A673 (cell line): ENCODE data around the gene CCDC80.

Source experiments
- EZH2 ChIP-seq: fragments of 200-600 bp; sonication (generic); IDR thresholded peaks from 2 replicates; pipeline ENCODE4 v1.6.1; 2017; ENCODE audit warnings: borderline replicate concordance, low read depth, mild to moderate bottlenecking, mixed read lengths, antibody characterized with exemption, low read length; ENCODE audit not compliant: poor library complexity, severe bottlenecking
- TF ChIP-seq, protein P1 (sequence below): fragments of 300-800, 200-600 bp; sonication (generic); conservative IDR thresholded peaks from 2 replicates; pipeline ENCODE4 v1.5.1; 2017; ENCODE audit warnings: low read depth, mild to moderate bottlenecking, antibody characterized with exemption, low read length, moderate library complexity, mixed read lengths

DNA sequence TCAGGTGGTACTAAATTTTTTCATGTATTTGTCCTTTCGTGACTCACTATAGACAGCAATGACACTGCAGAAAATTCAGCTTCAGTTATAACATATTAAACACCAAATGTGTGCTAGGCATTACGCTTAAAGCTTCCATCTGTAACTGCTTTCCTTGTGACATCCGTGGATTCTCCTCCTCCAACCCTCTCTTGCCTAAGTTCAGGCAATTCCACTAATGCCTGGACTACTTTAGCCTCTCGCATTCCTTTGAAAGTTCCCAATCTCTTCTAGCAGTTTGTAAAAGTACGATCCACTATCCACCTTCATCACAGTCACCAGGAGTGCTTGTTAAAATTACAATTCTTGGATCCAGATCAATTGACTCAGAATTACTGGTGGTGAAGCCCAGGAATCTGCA is 17.7 kb downstream of the CCDC80 start:
- TF ChIP-seq, protein P1, sequence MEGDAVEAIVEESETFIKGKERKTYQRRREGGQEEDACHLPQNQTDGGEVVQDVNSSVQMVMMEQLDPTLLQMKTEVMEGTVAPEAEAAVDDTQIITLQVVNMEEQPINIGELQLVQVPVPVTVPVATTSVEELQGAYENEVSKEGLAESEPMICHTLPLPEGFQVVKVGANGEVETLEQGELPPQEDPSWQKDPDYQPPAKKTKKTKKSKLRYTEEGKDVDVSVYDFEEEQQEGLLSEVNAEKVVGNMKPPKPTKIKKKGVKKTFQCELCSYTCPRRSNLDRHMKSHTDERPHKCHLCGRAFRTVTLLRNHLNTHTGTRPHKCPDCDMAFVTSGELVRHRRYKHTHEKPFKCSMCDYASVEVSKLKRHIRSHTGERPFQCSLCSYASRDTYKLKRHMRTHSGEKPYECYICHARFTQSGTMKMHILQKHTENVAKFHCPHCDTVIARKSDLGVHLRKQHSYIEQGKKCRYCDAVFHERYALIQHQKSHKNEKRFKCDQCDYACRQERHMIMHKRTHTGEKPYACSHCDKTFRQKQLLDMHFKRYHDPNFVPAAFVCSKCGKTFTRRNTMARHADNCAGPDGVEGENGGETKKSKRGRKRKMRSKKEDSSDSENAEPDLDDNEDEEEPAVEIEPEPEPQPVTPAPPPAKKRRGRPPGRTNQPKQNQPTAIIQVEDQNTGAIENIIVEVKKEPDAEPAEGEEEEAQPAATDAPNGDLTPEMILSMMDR = no peak
- TF ChIP-seq EZH2 = no peak
